ACC112 (cell line): ENCODE results near the gene FAM168A.
A peak's percentile ranks its signal among the peaks of the same experiment; 100 is the strongest.

Experiments used
- H2AFZ ChIP-seq: fragments of 200-600 bp; sonication (generic); one replicate; pipeline ENCODE4 v1.6.0; 2017; ENCODE audit warnings: antibody characterized with exemption, low read length; ENCODE audit not compliant: unreplicated experiment
- H3K27ac ChIP-seq: fragments of 200-600 bp; sonication (generic); 2 replicates; pipeline ENCODE4 v1.5.1; 2014; ENCODE audit warnings: low read depth, mild to moderate bottlenecking, antibody characterized with exemption, low read length, moderate library complexity
- H3K27me3 ChIP-seq: fragments of 200-600 bp; sonication (generic); 2 replicates; pipeline ENCODE4 v1.6.1; 2014; ENCODE audit warnings: mild to moderate bottlenecking, antibody characterized with exemption, low read length, moderate library complexity, mixed read lengths; ENCODE audit not compliant: insufficient read depth
- H3K36me3 ChIP-seq: fragments of 200-600 bp; sonication (generic); 2 replicates; pipeline ENCODE4 v1.6.1; 2016; ENCODE audit warnings: mild to moderate bottlenecking, antibody characterized with exemption, low read length, moderate library complexity, mixed read lengths; ENCODE audit not compliant: insufficient read depth
- H3K4me1 ChIP-seq: fragments of 200-600 bp; sonication (generic); one replicate; pipeline ENCODE4 v1.6.1; 2016; ENCODE audit warnings: low read length, mixed read lengths; ENCODE audit not compliant: insufficient read depth, unreplicated experiment, control insufficient read depth
- H3K4me3 ChIP-seq: fragments of 200-600 bp; sonication (generic); 2 replicates; pipeline ENCODE4 v1.5.1; 2014; ENCODE audit warnings: mild to moderate bottlenecking, low read depth, low read length
- H3K79me2 ChIP-seq: fragments of 200-600 bp; sonication (generic); one replicate; pipeline ENCODE4 v1.6.0; 2016; ENCODE audit warnings: low read length; ENCODE audit not compliant: control insufficient read depth, unreplicated experiment, insufficient read depth

FAM168A gene

DNA sequence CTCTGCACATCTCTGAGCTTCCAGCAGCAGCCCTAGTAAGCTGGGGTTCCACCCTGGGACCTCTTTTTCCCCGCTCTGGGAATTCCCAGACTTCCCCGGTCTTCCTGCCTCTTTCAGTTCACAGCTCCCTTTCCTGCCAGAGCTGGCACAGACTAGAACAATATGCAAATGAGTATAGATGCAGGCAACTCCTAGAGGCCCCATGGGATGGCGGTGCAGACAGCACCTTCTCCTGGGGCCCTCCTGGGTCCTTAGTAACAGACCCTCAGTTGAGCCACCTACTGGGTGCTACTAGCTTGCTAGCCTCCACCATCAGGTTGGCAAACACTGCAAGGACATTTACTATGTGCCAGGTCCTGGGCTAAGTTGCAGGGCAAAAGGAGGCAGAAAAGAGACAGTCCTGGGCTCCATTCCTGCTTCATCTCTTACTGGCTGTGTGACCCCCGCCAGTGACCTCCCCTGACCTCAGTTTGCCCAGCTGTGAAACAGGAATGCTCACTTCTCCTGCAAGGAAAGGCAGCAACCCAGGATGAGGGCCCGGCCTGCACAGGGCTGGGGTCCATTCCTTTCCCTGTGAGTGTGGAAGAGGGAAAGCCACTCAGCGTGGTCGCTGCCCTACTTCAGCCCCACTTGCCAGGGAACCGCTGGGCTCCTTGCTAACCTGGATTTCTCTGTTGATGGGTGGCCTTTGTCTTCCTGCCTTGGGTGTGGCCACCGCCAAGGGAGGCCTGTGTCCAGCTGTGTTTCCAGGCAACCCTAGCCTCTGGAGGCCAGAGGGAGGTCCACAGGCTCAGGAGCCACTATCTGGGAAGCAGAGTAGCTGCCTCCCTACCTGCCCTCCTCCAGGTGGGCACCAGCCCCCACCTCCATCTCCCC, 214.4 kb downstream of the FAM168A start:
- no peak overlapping the region for H2AFZ ChIP-seq
- H3K79me2 ChIP-seq: peaks cover 97% of the 10 kb centered on the region
- no peak overlapping the region for H3K27ac ChIP-seq
- H3K4me1 ChIP-seq: peaks cover 39% of the 10 kb centered on the region
- H3K27me3 ChIP-seq: no peaks in the 10 kb centered on the region
- H3K36me3 ChIP-seq: no peaks in the 10 kb centered on the region
- H3K4me3 ChIP-seq: no peak overlapping the region

DNA sequence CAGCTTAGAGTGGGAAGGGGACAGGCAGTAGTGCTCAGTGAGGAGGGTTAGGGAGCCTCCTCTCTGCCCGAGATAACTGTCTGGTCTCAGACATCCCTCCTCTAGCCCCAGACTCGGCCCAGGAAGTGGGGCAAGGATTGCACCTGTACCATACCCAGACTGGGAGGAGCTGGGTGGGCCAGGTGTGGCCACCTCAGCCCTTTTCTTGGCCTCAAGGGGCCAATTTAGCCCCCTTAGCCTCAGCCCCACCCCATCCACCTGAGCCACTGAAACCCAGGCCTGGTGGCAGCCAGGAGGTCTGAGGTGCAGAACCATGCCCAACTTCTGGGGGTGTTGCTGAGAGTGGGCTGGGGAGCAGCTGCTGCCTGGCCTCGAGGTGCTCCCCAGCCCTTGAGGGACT, 215.2 kb downstream of the FAM168A start:
- H3K27ac ChIP-seq: no peak overlapping the region
- H3K4me3 ChIP-seq: no peak overlapping the region
- peaks cover 97% of the 10 kb centered on the region for H3K79me2 ChIP-seq
- H3K27me3 ChIP-seq: no peaks in the 10 kb centered on the region
- H2AFZ ChIP-seq: no peak overlapping the region
- H3K36me3 ChIP-seq: no peaks in the 10 kb centered on the region
- peaks cover 41% of the 10 kb centered on the region for H3K4me1 ChIP-seq

DNA sequence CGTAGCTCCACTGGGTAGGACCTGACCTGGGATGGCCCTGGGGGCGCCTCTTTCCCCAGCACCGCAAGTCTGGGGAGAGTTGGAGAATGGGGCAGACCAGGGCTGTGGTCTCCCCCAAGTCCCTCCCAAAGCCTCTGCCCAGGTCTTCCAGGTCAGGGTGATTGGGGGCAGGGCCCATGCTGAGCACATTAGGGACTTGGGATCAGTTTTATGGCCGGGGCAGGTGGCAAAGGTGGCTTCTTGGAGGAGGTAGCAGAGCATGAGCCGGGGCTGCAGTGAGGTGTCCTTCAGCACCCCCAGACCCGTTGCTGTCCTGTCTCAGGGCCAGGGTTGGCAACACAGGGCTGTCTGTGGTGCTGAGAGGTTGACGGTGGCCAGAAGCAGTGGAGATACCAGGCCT, 215.7 kb downstream of the FAM168A start:
- H3K36me3 ChIP-seq: no peaks in the 10 kb centered on the region
- no peak overlapping the region for H3K4me3 ChIP-seq
- H3K4me1 ChIP-seq: peaks cover 46% of the 10 kb centered on the region
- no peak overlapping the region for H3K27ac ChIP-seq
- no peaks in the 10 kb centered on the region for H3K27me3 ChIP-seq
- no peak overlapping the region for H2AFZ ChIP-seq
- H3K79me2 ChIP-seq: peaks cover 97% of the 10 kb centered on the region

- H2AFZ ChIP-seq: no peak overlapping the region
- H3K4me3 ChIP-seq: no peak overlapping the region
- H3K79me2 ChIP-seq: peaks cover 97% of the 10 kb centered on the region
- H3K4me1 ChIP-seq: peaks cover 46% of the 10 kb centered on the region
- H3K27me3 ChIP-seq: no peaks in the 10 kb centered on the region
- H3K27ac ChIP-seq: no peak overlapping the region
- no peaks in the 10 kb centered on the region for H3K36me3 ChIP-seq
These were observed 216.3 kb downstream of the FAM168A start for GRCh38 chr11:73381589-73381988.

- no peaks in the 10 kb centered on the region for H3K36me3 ChIP-seq
- peaks cover 42% of the 10 kb centered on the region for H3K4me1 ChIP-seq
- no peak overlapping the region for H2AFZ ChIP-seq
- no peaks in the 10 kb centered on the region for H3K27me3 ChIP-seq
- peaks cover 93% of the 10 kb centered on the region for H3K79me2 ChIP-seq
- no peak overlapping the region for H3K4me3 ChIP-seq
- H3K27ac ChIP-seq: no peak overlapping the region
These were observed 217.0 kb downstream of the FAM168A start for GRCh38 chr11:73380897-73381410.

- Histone ChIP-seq H3K27me3 (no peaks in the 10 kb centered on the region), H3K36me3 (no peaks in the 10 kb centered on the region), H3K4me3 (no peak overlapping the region), H3K79me2 (peaks cover 87% of the 10 kb centered on the region), H2AFZ (no peak overlapping the region), H3K27ac (no peak overlapping the region), H3K4me1 (peaks cover 36% of the 10 kb centered on the region)
These were observed 217.6 kb downstream of the FAM168A start for GRCh38 chr11:73380331-73380730.

- H3K4me3 ChIP-seq: no peak overlapping the region
- peaks cover 77% of the 10 kb centered on the region for H3K79me2 ChIP-seq
- peaks cover 27% of the 10 kb centered on the region for H3K4me1 ChIP-seq
These were observed 218.6 kb downstream of the FAM168A start for GRCh38 chr11:73379189-73379880.

GRCh38 chr11:73376803-73377629, 220.9 kb downstream of the FAM168A start:
- Histone ChIP-seq H3K27me3 (no peaks in the 10 kb centered on the region), H3K4me3 (peak overlapping the region; percentile 97), H3K36me3 (no peaks in the 10 kb centered on the region), H3K4me1 (peaks cover 10% of the 10 kb centered on the region), H3K79me2 (peaks cover 56% of the 10 kb centered on the region), H3K27ac (peak overlapping the region; percentile 79), H2AFZ (peak overlapping the region; percentile 5)

More at GRCh38 chr11:73379189-73379880, 218.6 kb downstream of the FAM168A start:
- no peak overlapping the region for H2AFZ ChIP-seq
- no peaks in the 10 kb centered on the region for H3K36me3 ChIP-seq
- no peaks in the 10 kb centered on the region for H3K27me3 ChIP-seq
- H3K27ac ChIP-seq: no peak overlapping the region

DNA sequence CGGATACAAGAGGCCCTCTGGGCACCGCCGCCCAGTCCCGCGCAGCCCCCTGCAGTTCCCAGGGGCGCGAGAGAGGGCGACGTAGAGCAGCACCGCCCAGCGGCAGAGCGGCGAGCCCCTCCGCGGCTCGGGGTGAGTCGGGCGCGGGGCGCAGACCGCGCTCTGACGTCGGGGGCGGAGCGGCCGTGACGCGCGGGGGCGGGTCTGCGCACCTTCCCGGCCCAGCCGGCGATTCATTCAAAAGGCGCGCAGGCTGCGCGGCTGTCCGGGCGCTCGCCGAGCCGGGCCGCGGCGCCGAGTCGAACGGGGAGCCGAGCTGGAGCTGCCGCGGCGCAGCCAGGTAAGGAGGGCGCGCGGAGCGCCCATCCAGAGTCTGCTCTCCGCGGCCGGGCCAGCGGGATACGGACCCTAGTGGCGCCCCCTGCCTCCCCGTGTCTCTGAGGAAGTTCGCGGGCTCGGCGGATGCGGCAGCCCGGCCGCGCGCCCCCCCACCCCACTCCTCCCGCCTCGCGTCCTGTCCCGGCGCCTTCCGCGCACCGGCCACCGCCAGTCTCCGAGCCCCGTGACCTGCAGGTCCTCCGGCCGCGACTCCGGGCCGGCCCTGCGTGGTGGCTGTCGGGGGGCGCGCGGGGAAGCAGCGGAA, 221.6 kb downstream of the FAM168A start, which contains the start of gene RELT:
TSS of gene RELT (plus strand) at position 240 of the 643 bp plus-strand sequence. CDS start 12,738 bp downstream, outside the sequence.
- H3K4me1 ChIP-seq: peaks cover 10% of the 10 kb centered on the region
- H3K27me3 ChIP-seq: no peaks in the 10 kb centered on the region
- peak within 1 kb of the TSS; percentile 7 for H2AFZ ChIP-seq
- no peaks in the 10 kb centered on the region for H3K36me3 ChIP-seq
- H3K79me2 ChIP-seq: peaks cover 49% of the 10 kb centered on the region
- peak within 1 kb of the TSS; percentile 79 for H3K27ac ChIP-seq
- H3K4me3 ChIP-seq: peak within 1 kb of the TSS; percentile 97

GRCh38 chr11:73375830-73376159, 222.1 kb downstream of the FAM168A start:
- H3K4me1 ChIP-seq: peaks cover 10% of the 10 kb centered on the region
- H2AFZ ChIP-seq: peak overlapping the region; percentile 7
- H3K79me2 ChIP-seq: peaks cover 44% of the 10 kb centered on the region
- no peak overlapping the region for H3K4me3 ChIP-seq
- no peaks in the 10 kb centered on the region for H3K27me3 ChIP-seq
- no peak overlapping the region for H3K27ac ChIP-seq
- no peaks in the 10 kb centered on the region for H3K36me3 ChIP-seq
